Gastroesophageal sphincter (tissue), 4 donors: ENCODE data around the gene RBBP9. TPM values are rescaled to one million over a fixed set of nuclear protein-coding genes. Genes with fewer than 3 reads are reported as not detected.
A peak's percentile ranks its signal among the peaks of the same experiment; 100 is the strongest.

Experiments
- ATAC-seq: fragments of 150-250 bp; one replicate; pipeline ENCODE4 v1.9.1; 2016; ENCODE audit warnings: mild to moderate bottlenecking, moderate library complexity
- H3K27ac ChIP-seq, 4 donors: fragments of 200-600 bp; sonication (generic) in 3 of 4; 1 replicate in 3 of 4; 2 replicates in 1 of 4; pipeline ENCODE4 v1.5.1; 2016 to 2019
- H3K27me3 ChIP-seq: fragments of 200-600 bp; sonication (generic); one replicate; pipeline ENCODE4 v1.5.1; 2019
- H3K36me3 ChIP-seq, 2 donors: fragments of 200-600 bp; sonication (generic); one replicate each; pipeline ENCODE4 v1.5.1; 2019; ENCODE audit warnings: control low read depth in 1 of 2
- H3K4me1 ChIP-seq, 3 donors: fragments of 200-600 bp; sonication (generic); 1 replicate in 2 of 3; 2 replicates in 1 of 3; pipeline ENCODE4 v1.5.1; 2016 to 2019; ENCODE audit warnings: control low read depth in 2 of 3
- H3K4me3 ChIP-seq, 2 donors: fragments of 200-600 bp; sonication (generic); one replicate each; pipeline ENCODE4 v1.5.1; 2019; ENCODE audit warnings: mild to moderate bottlenecking in 1 of 2, moderate library complexity in 1 of 2
- H3K9me3 ChIP-seq, 3 donors: fragments of 200-600 bp; sonication (generic); one replicate each; pipeline ENCODE4 v1.5.1; 2017 to 2019; ENCODE audit warnings: control low read depth in 2 of 3
- EP300 ChIP-seq: sonication (generic); formaldehyde crosslinking; IDR thresholded peaks from one replicate; pipeline ENCODE4 v1.6.1; 2017; ENCODE audit warnings: antibody characterized with exemption, mild to moderate bottlenecking
- POLR2A ChIP-seq, 2 donors: fragments of 450-650 bp; IDR thresholded peaks; one replicate each; pipeline ENCODE4 v1.6.1; 2017; ENCODE audit warnings: antibody characterized with exemption in 2 of 2, mild to moderate bottlenecking in 2 of 2, moderate library complexity in 1 of 2
- POLR2AphosphoS5 ChIP-seq: sonication (generic); formaldehyde crosslinking; IDR thresholded peaks from one replicate; pipeline ENCODE4 v1.6.1; 2017; ENCODE audit warnings: antibody characterized with exemption
- WGBS, 2 donors: methylation state at CpG; one replicate each; pipeline ENCODE4 v1.1.5; 2018; ENCODE audit warnings: low coverage in 1 of 2; 5-methylcytosine and 5-hydroxymethylcytosine counted together
- total RNA-seq, 4 donors: library from RNA; depleted of rRNA; stranded (reverse); fragments of >200 nt; gene quantifications; one replicate each; pipeline ENCODE4 v1.1.0, GENCODE V29; 2016
- TF ChIP-seq, protein P1 (sequence below), 4 experiments: fragments of 200-600 bp in 2 of 4; fragments of 450-650 bp in 2 of 4; sonication (generic) in 1 of 4; IDR thresholded peaks; one replicate each; pipeline ENCODE4 v1.5.1; 2017 to 2019; ENCODE audit warnings: antibody characterized with exemption in 4 of 4, mild to moderate bottlenecking in 2 of 4, moderate library complexity in 2 of 4

Gene RBBP9
- total RNA-seq, 4 donors from 2014 or later, result 14.9 to 27.0 (median 21.2) TPM

DNA sequence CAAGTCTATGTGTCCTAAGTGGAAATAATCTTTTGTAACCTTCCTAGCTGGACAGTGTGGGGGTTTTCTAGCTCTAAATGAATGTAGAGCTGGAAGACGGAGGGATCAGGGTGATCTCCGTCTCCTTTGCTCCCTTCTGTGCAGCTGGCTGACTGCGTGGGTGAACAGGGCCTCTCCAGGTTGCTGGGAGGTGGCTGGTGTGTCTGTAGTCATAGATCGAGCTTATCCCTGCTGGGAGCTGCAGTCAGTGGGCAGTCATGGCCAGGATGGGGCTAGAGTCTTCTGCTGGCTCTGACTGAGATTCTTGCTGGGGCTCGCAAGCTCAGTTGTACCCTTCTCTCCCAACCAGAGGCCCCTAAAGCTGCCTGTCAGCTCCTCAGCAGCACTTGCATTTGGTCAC lies 17.1 kb upstream of the RBBP9 start:
- H3K27me3 ChIP-seq, result no peaks in the 10 kb centered on the region
- H3K4me3 ChIP-seq, result no peak overlapping the region
- H3K27ac ChIP-seq, result no peak overlapping the region
- peaks cover 0 to 3% (median 0%) of the 10 kb centered on the region in 3 donors for H3K4me1 ChIP-seq
- 88 to 100% methylated on average over 4 to 5 of the region's 5 CpGs for WGBS, 2 donors
- ATAC-seq, result no peak
- TF ChIP-seq, protein P1, sequence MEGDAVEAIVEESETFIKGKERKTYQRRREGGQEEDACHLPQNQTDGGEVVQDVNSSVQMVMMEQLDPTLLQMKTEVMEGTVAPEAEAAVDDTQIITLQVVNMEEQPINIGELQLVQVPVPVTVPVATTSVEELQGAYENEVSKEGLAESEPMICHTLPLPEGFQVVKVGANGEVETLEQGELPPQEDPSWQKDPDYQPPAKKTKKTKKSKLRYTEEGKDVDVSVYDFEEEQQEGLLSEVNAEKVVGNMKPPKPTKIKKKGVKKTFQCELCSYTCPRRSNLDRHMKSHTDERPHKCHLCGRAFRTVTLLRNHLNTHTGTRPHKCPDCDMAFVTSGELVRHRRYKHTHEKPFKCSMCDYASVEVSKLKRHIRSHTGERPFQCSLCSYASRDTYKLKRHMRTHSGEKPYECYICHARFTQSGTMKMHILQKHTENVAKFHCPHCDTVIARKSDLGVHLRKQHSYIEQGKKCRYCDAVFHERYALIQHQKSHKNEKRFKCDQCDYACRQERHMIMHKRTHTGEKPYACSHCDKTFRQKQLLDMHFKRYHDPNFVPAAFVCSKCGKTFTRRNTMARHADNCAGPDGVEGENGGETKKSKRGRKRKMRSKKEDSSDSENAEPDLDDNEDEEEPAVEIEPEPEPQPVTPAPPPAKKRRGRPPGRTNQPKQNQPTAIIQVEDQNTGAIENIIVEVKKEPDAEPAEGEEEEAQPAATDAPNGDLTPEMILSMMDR (IDR thresholded peaks at IDR 0.05), result no peak
- no peak for TF ChIP-seq POLR2A (IDR thresholded peaks at IDR 0.05)
- no peak for TF ChIP-seq POLR2AphosphoS5
- TF ChIP-seq EP300, result no peak
- H3K36me3 ChIP-seq, result peaks cover 0 to 83% of the 10 kb centered on the region in 2 donors
- no peaks in the 10 kb centered on the region for H3K9me3 ChIP-seq

DNA sequence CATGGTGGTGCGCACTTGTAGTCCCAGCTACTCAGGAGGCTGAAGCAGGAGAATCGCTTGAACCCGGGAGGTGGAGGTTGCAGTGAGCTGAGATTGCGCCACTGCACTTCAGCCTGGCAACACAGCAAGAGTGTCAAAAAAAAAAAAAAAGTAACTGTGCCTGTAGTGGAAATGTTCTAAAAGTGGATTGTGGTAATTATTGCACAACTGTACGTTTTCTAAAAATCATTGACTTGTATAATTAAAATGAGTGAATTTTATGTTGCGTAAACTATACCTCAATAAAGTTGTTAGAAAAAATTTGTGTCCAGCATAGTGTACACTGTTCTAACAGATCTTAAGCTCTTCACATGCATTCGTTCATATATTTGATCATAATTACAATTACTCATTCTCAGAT lies 16.2 kb upstream of the RBBP9 start:
- no peak for TF ChIP-seq POLR2A (IDR thresholded peaks at IDR 0.05)
- no peak for TF ChIP-seq EP300
- TF ChIP-seq POLR2AphosphoS5, result no peak
- TF ChIP-seq, protein P1 (IDR thresholded peaks at IDR 0.05), result no peak
- no peak for ATAC-seq

DNA sequence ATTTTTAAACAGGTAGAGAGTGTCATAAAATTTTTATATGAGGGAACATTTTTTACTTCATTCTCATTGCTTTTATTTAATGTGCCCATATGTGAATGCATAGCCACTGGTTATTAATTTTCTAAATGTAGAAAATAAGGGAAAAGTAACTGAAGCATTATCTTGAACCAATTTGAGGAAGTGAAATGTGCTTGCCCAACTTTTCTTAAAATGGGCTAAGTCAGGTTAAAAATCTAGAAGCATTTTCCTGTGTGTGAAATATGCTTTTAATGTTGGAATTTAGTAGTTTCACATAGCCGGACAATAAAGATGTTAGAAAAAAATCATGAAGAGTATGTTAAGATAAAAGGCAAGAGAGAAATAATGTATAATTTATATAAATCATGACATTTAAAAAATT lies 14.5 kb upstream of the RBBP9 start:
- TF ChIP-seq, protein P1 (IDR thresholded peaks at IDR 0.05), result no peak
- TF ChIP-seq EP300 (no peak), POLR2AphosphoS5 (no peak), POLR2A (IDR thresholded peaks at IDR 0.05) (no peak)
- no peak for ATAC-seq
- H3K36me3 ChIP-seq, result peaks cover 0 to 67% of the 10 kb centered on the region in 2 donors
- H3K27ac ChIP-seq, result no peak overlapping the region
- WGBS, 2 donors, result 62 to 93% methylated on average over 1 of the region's 1 CpG
- H3K4me1 ChIP-seq, result peaks cover 0 to 20% (median 7%) of the 10 kb centered on the region in 3 donors
- H3K9me3 ChIP-seq, result no peaks in the 10 kb centered on the region
- no peaks in the 10 kb centered on the region for H3K27me3 ChIP-seq
- H3K4me3 ChIP-seq, result no peak overlapping the region

More for the DNA sequence above, 16.2 kb upstream of the RBBP9 start:
- Histone ChIP-seq H3K27me3 (no peaks in the 10 kb centered on the region), H3K4me1 (peaks cover 0 to 12% (median 7%) of the 10 kb centered on the region in 3 donors), H3K27ac (no peak overlapping the region), H3K9me3 (no peaks in the 10 kb centered on the region), H3K4me3 (no peak overlapping the region), H3K36me3 (peaks cover 0 to 83% of the 10 kb centered on the region in 2 donors)
- 85 to 87% methylated on average over 5 to 7 of the region's 7 CpGs for WGBS, 2 donors

DNA sequence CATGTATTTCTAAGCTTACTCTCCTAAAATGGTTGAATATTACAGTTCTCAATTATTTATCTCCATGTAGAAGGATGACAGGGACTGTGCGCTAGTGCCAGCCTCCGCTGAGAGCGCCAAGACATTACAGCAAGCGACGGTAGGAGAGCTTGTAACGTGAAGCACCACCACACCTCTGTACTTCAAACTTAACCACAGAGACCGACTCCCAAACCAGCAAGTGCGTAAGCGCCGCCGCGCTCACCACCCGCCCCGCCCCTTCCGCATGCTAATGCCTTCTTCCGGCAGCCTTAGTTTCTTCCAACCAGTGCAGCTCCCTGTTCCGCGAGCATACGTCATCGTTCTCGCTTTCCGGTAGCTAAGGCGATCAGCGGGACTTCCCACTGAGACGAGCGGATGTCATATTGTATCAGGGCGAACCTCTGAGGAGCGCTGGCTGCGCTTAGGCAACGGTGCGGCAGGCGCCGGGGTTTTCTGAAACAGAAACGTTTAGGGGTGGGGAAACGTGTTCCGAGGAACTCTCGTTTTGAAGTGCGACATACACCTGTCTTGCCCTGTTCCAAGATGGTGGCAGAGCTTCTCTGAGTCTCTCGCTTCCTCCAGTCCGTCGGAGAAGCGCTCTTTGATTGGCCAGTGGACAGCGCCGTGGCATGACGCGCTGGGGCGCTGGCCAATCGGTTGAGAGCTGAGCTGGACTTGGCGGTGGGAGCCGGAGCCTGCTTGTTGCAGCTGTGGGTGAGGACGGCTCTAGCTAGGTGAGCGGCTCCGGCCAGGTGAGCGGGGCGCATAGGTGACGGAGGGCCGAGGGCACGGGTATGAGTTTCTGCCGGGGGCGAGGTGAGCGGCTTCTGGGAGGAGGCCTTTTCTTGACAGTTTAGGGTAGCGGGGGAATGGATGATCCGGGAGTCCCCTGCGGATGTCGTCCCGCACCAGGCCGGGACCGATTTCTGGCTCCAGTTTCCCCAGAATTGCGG lies 10.5 kb upstream of the RBBP9 start, which contains the start of gene SEC23B:
SEC23B (plus strand) TSS at position 723 of the 974 bp plus-strand sequence. CDS start 2,896 bp downstream, outside the sequence.
- H3K4me1 ChIP-seq, result peaks cover 0 to 20% (median 7%) of the 10 kb centered on the region in 3 donors
- H3K27me3 ChIP-seq, result peaks cover 30% of the 10 kb centered on the region
- H3K9me3 ChIP-seq, result no peaks in the 10 kb centered on the region
- ATAC-seq, result peak; percentile 99
- H3K27ac ChIP-seq, result peak within 1 kb of the TSS; percentile 84 to 97 (median 89)
- peak within 1 kb of the TSS; percentile 68 to 76 for H3K4me3 ChIP-seq
- 0% methylated on average over 4 to 9 of the region's 69 CpGs for WGBS, 2 donors
- TF ChIP-seq POLR2AphosphoS5, result peak; percentile 92
- peak; percentile 79 to 91 for TF ChIP-seq POLR2A (IDR thresholded peaks at IDR 0.05)
- TF ChIP-seq EP300, result no peak
- TF ChIP-seq, protein P1 (IDR thresholded peaks at IDR 0.05), result no peak
- peaks cover 0 to 27% of the 10 kb centered on the region in 2 donors for H3K36me3 ChIP-seq
